Effector memory CD4-positive, alpha-beta T cell (primary cell): ENCODE data around the gene GLDN.

ENCODE experiments used
- DNase-seq, 3 donors: peaks; one replicate each; pipeline ENCODE4 v3.0.0-alpha.2; 2020
- H3K27ac ChIP-seq: 2 replicates; pipeline ENCODE4 v1.7.0; 2013; ENCODE audit warnings: mild to moderate bottlenecking, low read length, moderate library complexity; ENCODE audit not compliant: insufficient read depth, poor library complexity, severe bottlenecking
- H3K27me3 ChIP-seq: replicated peaks from 2 replicates; pipeline ENCODE4 v1.7.0; 2013; ENCODE audit warnings: mild to moderate bottlenecking, low read length; ENCODE audit not compliant: insufficient read depth, control insufficient read depth, poor library complexity, severe bottlenecking
- H3K36me3 ChIP-seq: 2 replicates; pipeline ENCODE4 v1.7.0; 2013; ENCODE audit warnings: mild to moderate bottlenecking, low read length, moderate library complexity; ENCODE audit not compliant: control insufficient read depth, insufficient read depth
- H3K4me1 ChIP-seq: 2 replicates; pipeline ENCODE4 v1.7.0; 2013; ENCODE audit warnings: low read length, mild to moderate bottlenecking; ENCODE audit not compliant: control insufficient read depth, insufficient read depth, poor library complexity, severe bottlenecking
- H3K4me3 ChIP-seq: 2 replicates; pipeline ENCODE4 v1.7.0; 2013; ENCODE audit warnings: low read length, low read depth, mild to moderate bottlenecking; ENCODE audit not compliant: insufficient read depth, poor library complexity, severe bottlenecking
- H3K9me3 ChIP-seq: 2 replicates; pipeline ENCODE4 v1.7.0; 2013; ENCODE audit warnings: mild to moderate bottlenecking, low read length, moderate library complexity; ENCODE audit not compliant: control insufficient read depth

GLDN gene

DNA sequence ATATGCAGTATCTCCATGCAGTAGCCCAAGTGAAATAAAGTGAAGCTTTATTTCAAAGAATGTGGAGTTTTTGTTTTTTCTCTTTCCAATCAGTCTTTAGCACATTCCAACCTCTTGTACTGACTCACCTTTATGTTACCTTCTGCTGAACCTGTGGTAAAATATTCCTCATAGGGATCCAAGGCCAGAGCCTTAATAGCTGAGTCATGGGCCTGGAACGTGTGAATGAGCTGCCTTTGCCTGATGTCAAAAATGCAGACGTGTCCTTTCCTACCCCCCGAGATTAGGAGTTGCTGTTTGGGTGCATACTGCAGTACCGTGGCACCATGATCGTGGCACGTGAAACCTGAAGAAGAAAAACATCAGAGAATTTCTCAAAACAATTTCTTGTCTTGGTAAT is 108.5 kb downstream of the GLDN start:
- H3K36me3 ChIP-seq = no peaks in the 10 kb centered on the region
- DNase-seq = no peak
- H3K27ac ChIP-seq = no peak overlapping the region

More for the DNA sequence above, 108.5 kb downstream of the GLDN start:
- Histone ChIP-seq H3K27me3 (no peaks in the 10 kb centered on the region), H3K4me1 (no peaks in the 10 kb centered on the region), H3K9me3 (no peaks in the 10 kb centered on the region), H3K4me3 (no peak overlapping the region)
